NOMO-1 treated with dmso at 0.1 percent for 144 hours (cell line): ENCODE results near the gene ARHGAP22.

Source experiments
- DNase-seq: peaks from one replicate; lab custom pipeline; 2025; ENCODE audit not compliant: unreplicated experiment; lab: John Stamatoyannopoulos, UW

The ARHGAP22 gene

DNA sequence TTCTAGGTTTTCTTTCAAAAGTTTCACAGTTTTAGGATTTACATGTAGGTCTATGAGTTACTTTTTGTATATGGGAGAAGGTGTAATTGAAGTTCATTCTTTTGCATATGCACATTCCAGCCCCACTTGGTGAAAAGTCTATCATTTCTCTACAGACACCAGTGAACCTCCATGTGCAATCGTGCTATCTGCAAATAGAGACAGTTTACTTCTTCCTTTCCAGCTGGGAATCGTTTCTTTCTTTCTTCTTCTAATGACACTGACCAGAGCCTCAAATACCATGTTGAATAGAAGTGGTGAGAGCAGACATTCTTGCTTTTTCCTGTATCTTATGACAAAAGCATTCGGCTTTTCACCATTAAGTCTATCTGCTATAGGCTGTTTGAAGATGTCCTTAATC is 122.7 kb downstream of the ARHGAP22 start:
- DNase-seq = no peak

DNA sequence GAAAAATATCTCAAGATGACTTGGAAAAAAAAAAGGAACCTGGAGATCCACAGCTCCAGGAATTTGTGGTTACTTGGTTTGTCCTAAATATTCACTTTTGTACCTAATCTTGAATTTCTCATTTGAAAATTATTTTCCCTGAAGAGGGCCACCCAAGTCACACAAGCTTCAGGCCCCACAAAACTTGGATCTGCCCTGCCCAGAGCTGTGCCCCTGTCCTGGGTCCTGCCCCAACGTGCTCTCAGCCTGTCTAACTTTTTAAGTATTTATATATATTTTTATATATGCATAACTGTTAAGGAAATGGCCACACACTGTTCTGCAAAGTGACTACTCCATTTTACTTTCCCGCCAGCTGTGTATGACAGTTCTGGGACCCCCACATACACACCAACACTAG is 123.5 kb downstream of the ARHGAP22 start:
- no peak for DNase-seq

DNA sequence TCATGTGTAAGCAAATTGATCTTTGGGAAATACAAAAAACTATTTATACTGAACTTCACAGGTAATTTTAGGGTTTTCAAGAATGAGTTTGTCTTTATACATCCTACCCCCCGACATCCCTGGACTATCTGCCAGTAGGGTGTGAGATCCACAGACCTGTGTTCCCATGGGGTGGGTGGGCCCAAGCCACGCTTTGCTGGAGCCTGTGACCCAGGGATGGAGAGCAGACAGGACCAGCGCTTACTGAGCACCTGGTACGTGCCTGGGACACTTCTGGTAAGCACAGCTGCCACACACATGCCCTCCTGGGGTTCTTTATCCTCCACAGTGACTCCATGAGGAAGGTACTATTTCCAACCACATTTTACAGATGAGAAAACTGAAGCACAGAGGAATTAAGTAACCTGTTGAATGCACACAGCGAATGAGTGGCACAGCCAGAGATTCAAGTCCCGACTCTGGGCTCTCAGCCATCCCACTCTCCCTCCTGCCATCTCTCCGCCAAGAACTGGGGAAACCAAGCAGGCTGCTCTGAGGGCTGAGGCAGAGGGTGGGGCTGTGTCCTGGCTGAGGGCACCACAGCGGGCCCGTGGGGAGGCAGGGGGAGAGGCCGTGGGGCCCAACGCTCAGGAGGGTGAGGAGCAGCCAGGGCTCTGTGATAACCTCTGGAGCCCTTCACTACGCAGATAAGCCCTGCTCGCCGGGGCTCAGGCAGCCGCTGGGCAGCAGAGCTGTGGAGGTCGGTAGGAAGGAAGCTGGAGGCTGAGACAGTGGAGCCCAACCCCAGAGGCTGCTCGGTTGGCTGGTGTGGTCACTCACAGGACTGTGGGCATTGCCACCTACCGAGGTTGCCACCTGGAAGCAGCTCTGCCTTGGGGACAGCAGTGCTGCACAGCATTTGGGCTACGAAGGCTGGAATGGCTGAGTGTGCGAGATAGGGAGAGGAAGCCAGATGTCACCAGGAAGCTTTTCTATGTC is 124.2 kb downstream of the ARHGAP22 start:
- no peak for DNase-seq

DNA sequence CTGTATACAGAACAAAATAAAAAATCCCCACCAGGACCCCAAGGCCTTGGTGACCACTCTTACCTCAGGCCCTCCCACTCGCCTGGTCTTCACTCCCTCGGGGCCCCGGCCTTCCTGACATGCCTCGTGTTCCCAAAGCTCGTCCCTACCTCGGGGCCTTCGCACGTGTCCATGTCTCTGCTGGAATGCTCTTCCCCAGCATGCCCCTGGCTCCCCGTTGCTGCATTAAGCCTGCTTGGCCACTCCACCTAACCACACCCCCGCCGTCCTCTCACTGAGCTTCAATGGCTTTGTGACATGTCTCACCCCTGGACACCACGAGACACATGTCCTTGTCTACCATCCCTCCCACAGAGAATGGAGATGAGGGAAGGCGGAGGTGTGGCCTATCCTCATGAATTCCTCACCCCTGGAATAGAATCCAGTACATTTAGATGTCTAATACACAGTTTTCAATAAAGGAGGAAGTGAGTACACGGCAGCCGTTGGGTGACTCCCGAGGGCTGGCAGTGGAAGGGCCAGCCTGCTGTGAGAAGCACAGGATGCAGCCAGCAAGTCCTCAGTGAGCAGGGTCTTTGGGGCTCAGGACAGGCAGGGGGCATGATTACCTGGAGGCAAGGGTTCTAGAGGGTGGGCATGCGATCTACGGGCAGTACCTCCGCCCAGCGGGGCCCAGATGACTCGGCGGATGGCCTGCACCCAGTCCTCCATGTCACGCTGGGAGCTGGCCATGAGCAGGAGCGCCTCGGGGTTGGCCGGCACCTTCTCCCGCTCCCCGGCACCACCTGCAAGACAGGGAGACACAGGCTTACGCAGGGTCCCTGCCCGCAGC is 125.7 kb downstream of the ARHGAP22 start:
- DNase-seq = peak; percentile 17

DNA sequence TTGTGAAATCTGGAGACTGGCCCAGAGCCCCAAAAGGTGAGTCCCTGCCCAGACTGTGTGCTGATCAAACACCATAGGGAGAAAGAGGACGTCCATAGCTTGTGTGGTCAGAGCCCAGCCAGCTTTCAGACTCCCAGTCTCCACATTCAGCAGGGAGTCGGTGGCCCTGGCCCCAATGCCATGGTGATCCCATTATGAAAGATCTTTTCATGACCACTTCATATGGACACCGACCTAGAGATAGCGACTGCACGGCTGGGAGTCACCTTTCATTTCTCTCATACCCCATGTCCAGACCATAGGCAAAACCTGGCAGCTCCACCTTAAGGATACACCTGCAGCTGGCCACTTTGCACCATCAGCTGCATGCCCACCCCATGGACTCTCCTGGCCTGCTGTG is 126.4 kb downstream of the ARHGAP22 start:
- no peak for DNase-seq

DNA sequence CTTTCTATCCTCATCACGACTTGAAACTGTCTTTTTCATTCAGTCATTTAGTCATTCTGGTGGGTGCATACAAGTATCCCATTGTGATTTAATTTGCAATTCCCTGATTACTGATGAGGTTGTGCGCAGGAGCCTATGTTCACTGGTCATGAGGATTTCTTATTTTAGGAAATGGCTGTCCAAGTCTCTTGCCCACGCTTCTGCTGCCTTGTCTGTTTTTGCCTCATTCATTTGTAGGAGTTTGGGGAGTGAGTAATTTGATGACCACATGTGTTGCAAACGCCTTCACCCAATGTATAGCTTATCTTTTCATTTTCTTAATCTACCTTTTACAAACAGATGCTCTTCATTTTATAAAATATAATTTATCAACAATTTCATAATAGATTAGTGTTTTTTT is 127.3 kb downstream of the ARHGAP22 start:
- DNase-seq = no peak

DNA sequence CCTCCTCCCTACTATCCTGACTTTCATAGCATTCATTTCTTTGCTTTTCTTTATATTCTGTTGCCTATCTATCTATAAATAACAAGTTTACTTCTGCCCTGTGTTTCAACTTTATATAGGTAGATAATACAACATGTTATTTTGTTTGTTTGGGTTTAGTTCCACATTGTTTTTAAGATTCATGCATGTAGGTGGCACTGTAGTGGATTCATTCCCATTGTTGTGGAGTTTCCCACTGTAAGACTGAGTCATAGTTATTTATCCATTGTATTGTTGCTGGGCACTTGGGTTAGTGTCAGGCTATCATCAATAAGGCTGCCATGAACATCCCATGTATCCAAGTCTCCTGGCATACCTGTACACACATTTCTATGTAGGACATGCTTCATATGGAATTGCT is 127.7 kb downstream of the ARHGAP22 start:
- no peak for DNase-seq

DNA sequence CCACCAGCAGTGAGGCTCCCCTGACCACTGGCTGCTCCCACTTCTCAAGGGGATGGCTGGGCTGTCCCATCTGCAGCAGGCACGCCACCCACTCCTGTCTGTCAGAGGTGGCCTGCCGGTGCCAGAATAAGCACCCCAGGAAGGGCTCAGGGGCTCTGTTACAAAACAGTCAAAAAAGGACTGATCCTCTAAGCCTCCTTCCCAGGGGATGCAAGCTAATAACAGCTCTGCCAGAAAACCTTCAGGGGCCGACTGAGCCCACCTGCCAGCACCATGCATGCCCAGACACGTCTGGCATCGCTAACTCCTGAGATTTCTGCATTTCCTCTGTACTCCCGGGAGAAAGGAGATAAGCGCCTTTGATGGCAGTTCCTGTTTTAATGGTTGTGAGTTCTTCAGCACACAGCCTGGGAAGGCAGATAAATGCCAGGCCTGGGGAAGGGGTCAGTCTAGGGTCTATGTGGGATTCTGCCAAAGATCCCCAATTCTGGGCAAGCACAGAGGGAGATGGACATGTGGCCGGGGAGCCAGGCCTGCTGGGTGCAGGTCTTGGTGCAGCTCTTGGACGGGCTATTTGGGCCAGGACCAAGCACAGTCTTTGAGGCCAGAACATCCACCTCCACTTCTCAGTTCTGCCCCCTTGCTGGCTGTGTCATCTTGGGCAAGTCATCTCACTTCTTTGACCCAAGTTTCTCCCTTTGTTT is 128.4 kb downstream of the ARHGAP22 start:
- no peak for DNase-seq

DNA sequence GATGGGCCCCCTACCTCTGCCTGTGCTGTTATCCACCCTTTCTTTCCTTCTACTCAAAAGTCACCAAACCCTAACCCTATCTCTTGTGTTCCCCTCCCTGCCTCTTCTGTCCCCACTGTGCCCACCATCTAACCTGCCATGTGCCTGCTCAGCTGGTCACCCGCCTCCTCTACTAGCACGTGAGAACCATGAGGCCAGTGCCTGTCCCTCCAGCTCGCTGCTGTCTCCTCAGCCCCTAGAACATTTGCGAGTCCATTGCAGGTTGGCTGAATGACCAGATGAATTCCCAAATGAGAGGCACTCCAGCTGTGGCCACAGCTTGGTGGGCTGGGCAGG is 129.0 kb downstream of the ARHGAP22 start:
- no peak for DNase-seq

DNA sequence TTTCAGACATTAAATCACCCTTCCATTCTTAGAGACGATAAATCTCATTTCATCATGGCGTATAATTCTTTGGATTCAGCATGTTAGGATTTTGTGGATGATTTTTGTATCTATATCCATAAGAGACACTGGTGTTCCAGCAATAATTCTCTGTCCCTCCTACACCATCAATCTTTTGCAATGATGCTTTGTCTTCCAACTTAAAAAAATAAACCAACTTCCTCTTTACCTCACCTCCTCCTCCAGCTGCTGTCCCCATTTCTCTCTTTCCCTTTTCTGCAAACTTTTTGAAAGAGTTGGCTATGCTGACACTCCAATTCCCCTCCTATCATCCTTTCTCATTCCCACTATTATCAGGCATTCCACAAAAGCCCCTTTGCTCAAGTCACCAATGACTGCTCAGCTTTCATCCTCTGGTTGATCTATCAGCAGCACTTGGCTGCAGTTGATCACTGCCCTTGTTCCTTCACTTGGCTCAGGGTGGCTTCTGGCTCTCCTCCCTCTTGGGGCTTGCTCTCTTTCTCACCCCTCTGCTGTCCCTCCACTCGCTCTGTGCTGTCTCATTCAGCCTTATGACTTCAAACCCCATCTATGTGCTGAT is 130.0 kb downstream of the ARHGAP22 start:
- DNase-seq = peak; percentile 23

DNA sequence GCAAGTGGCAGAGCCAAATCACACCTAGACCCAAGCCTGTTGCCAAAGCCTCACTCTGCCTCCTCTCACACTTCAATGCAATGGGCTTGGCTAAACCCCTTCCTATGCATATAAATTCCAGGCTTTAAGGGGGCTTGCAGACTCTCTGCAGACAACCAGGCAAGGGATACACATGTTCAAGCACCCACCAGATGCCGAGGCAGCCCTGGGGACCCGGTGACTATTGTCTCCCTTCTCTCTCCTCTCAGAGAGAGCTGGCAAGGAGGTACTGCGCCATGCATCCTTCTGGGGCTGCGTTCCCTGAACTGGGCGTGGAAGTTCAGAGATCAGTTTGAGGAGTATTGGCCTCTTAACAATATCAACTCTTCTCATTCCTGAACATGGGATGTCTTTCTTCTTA is 131.2 kb downstream of the ARHGAP22 start:
- no peak for DNase-seq

DNA sequence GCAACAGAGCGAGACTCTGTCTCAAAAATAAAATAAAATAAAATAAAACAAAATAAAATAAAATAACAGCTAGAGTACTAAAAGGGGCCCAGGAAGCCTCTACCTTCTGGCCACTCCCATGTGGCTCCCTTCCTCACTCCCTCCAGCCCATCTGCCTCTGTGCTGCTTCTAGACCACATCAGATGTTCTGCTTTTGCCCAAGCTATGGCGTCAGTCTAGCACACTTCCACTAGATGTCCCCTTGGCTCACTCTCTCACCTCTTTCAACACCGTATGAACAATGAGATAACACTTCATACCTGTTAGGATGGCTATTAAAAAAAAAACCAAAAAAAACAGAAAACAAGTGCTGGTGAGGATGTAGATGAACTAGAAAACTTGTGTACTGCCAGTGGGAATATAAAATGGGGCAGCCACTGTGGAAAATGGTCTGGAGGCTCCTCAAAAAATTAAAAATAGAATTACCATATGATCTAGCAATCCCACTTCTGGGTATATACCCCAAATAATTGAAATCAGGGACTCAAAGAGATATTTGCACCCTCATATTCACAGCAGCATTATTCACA is 132.3 kb downstream of the ARHGAP22 start:
- no peak for DNase-seq

DNA sequence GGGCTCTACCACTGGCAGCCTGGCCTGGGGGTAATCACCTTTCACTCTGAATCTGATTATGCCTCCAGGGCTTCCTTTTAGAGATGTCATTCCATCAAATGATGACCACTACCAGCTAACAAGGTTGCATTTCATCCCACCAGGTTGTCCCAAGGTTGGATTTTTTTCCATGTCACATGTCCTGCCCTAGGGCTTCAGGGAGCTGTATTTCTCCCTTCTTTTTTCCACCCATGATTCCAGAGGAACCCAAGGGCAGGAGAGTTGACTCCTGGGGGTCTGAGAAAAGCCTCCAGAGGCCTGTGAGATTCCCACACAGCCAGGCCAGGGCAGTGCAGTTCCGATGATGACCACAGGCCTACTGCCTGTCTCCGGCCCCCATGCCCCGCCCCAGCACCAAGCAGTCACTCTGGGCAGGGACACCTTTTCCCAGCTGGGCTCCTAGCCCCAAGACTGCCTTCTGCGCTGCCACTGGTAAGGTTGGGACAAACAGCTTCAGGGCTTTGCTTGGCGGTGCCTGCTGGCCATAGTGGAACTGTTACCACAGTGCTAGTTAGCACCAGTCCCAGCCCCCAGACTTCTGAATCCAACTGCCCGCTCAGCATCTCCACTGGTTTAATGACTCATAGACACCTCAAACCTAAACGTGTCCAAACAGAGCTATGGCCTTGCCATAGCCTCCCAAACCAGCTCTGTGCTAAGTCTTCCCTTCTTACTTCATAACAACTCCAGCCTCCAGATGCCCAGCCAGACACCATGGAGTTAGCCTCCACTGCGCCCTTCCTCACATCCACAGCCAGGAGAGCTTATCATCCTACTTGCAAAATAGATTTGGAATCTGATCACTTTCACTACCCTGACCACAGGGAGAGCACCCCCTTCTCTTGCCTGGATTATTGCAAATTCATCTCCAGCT is 133.7 kb downstream of the ARHGAP22 start:
- DNase-seq = no peak

DNA sequence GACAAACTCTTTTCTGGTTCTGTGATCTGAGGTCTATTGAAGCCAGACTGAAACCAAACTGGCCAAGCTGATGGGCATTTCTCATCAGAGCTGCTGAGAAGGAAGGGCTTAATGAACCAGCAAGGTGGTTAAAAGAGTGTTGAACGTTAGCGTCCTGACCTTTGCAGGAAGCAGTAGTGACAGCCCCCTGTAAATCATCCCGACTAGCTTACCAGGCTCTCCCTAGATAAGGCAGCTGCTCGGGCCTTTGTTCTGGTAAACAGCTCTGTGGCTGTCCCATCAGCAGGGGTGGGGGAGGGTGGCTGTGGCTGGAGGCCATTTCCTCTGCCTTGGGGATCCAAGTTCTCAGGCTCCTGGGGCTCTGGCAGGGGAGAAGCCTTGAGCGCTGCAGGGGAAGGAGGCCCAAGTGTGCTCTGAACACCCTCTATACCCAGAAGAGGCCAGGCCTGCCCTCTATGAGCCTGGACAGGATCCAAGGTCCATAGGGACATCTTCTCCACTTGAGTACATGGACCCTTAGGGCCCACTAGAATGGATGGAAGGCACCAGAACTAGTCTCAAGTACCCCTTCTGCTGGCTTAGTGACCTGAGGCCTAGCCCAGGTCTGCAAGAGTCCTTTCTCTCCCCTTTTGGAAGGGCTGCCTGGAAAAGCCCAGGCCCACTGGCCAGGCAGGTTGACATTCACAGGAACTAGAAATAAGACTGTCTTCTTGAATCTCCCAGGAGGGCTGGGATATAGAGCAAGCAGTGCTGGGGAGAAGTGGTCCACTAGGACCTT is 134.6 kb downstream of the ARHGAP22 start:
- peak; percentile 74 for DNase-seq

DNA sequence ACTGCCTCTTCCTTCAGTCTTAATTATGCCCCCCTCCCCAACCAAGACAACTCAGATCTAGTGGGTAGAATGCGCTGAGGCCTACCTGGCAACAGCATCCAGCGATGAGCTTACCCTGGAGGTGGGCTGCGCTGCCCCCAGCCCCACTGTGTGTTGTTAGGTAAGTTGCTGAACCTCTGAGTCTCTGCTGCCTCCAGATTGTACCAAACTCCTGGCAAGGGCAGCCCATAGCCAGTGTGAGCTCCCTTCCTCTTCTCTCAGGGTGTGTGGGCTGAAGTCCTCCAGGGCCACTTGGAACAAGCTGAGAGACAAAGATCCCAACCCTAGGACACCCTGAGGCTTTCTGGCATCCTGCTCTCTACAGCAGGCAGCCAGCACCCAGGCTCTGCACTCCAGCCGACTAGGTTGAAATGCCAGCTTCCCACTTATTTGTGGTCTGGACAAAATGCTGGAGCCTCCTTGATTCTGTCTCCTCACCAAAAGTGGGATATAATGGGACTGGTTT is 135.3 kb downstream of the ARHGAP22 start:
- no peak for DNase-seq

DNA sequence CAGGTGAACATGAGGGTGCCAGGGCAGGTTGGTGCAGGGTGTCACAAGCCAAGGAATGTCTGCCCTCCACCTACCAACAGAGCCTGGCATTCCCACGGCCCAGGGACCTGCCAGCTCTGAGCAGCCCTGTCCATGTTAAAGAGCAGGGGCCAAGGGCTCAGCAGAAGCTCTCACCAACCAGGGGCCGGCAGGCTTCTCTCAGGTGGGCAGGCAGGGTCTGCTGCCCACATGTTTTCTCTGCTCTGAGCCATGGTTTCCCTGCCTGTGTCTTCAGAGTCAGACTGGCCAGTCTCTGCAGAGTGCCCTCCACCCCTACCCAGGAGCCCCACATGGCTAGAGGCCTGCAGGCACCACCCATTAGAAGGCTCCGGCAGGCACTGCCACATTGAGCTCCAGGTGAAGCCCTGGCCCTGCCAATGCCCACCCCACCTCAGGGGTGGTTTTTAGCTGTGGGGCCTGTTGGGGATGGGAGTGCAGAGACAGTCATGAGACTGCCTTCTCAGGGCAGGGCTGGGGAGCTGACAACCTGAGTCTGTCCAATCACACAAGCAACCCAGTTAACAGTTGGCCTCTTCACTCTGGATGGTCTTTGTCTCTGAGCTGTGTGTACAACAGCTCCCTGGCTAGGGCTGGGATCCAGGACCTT is 135.9 kb downstream of the ARHGAP22 start:
- DNase-seq = no peak

DNA sequence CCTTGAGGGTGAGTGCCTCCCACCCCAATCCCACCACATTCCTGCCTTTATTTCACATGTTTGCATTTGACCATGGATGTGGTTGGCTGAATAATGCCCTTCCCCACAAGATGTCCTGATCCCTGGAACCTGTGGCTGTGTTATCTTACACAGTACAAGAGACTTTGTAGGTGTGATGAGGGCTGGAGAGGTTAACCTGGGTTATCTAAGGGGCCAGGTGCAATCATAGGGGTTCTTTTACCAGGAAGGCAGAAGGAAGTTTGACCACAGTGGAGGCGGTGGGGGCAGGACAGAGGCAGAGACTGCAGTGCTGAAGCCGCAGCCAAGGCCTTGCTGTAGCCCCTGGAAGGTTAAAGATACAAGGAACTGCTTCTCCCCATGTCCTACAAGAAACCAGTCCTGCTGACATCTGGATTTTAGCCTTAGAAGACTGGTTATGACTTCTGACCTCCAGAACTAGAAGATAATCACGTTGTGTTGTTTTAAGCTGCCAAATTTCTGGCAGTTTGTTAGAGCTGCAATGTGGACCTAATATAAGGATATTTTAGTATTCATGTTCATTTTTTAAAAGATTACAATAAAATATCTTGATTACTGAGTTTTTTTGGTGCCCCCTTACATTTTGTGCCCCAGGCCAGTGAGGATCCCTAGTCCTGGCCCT is 136.6 kb downstream of the ARHGAP22 start:
- DNase-seq = no peak

DNA sequence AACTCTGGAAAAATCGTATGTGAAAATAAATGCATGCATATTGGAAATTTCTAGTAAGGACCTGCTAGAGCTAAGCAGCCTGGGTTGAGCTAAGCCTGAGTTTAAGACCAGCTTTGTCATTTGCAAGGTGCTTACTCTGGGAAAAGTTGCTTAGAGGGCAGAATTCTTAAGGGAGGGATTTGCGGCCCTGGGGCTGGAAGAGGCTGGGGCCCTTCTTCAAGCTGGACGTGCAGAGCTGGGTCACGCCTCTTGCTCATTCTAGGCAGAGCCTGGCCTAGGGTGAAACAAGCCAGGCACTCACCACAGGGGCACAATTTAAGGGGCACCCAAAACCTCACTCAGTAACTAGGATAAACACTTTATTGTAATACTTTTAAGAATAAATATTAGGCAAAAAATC is 137.2 kb downstream of the ARHGAP22 start:
- DNase-seq = no peak
